PC-3 (cell line): Measurements from ENCODE around the gene LRP5.
A peak's percentile ranks its signal among the peaks of the same experiment; 100 is the strongest.

ENCODE experiments used
- CTCF ChIP-seq: fragments of 300-600 bp; sonication (generic); conservative IDR thresholded peaks from 2 replicates; pipeline ENCODE4 v1.5.1; 2017; ENCODE audit warnings: antibody characterized with exemption, low read depth, mild to moderate bottlenecking, low read length
- EZH2 ChIP-seq: fragments of 300-600 bp; sonication (generic); IDR thresholded peaks from one replicate; pipeline ENCODE4 v1.6.1; 2017; ENCODE audit warnings: antibody characterized with exemption, mild to moderate bottlenecking, low read length; ENCODE audit not compliant: unreplicated experiment

- TF ChIP-seq CTCF, result peak; percentile 28; the same call in 1 of the 2 replicates
- TF ChIP-seq EZH2, result no peak
Measured at GRCh38 chr11:68325183-68325906, 13.0 kb downstream of the LRP5 start.
